Left hindlimb (tissue), 1 donor: Measurements from ENCODE around the gene UGGT2.
"Not testable (repeated sequence)": the region's sequence is repeated elsewhere in the genome, so short reads cannot be mapped to it uniquely, and the experiment has no call there.

Experiments used
- DNase-seq: peaks from one replicate; pipeline ENCODE4 v3.0.0-alpha.2; 2018

UGGT2 gene

GRCh38 chr13:95791084-95791722 lies 262.0 kb downstream of the UGGT2 start:
- DNase-seq = no peak

- not testable (repeated sequence) for DNase-seq
Observed at GRCh38 chr13:95789315-95789714, 263.9 kb downstream of the UGGT2 start.

- DNase-seq = no peak
Observed at GRCh38 chr13:95788100-95788463, 265.1 kb downstream of the UGGT2 start.

DNA sequence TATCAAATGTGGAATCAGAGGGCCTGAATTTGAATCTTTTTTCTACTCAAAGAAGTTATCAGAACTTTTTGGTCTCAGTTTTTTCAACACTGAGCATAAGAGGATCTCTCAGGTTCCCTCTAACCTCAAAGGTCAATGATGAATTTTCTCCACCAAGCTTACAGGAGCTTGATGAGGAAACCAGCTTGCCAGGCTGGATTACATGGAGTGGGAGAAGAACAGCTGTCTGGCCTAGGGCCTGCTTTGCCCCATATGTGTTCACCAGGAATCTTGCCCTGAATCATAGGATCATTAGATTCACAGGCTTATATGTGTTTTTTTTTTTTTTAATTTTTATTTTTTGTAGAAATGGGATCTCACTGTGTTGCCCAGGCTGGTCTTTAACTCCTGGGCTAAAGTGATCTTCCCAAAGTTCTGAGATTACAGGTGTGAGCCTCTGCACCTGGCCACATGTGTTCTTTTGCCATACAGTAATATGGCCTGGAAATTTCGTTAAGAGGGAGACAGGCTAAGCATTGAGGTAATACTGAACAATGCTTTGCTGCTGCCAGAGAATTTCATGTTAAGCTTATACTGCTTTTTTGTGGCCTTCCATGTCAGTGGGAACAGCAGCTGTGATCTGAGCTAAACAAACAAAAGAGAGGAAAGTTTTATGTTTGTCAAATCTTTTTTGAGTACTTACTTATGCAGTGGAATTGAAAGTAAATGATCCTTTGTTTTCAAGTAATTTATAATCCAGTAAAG lies 265.7 kb downstream of the UGGT2 start:
- DNase-seq = no peak

DNA sequence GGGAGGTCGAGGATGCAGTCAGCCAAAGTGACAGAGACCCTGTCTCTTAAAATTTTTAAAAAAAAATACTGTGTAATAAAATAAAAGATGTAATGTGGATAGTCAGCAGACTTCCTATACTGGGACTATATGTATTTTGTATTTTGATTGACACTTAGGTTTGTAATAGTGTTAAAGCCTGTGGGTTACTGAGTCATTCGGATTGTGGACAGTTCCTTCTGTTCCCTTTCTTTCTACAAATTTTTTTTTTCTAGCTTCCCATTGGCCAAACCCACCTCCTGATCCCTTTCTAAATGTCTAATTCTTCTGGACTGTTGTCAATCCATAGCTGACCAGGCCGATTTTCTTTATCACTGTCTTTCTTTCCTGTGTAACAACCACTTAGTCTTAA lies 268.3 kb downstream of the UGGT2 start:
- no peak for DNase-seq

- DNase-seq = no peak
Observed at GRCh38 chr13:95784161-95784899, 268.9 kb downstream of the UGGT2 start.

- no peak for DNase-seq
Observed at GRCh38 chr13:95783747-95784146, 269.5 kb downstream of the UGGT2 start.

- DNase-seq = not testable (repeated sequence)
Observed at GRCh38 chr13:95781940-95782339, 271.3 kb downstream of the UGGT2 start.

- DNase-seq = no peak
Observed at GRCh38 chr13:95781016-95781415, 272.2 kb downstream of the UGGT2 start.

GRCh38 chr13:95779522-95779921 lies 273.7 kb downstream of the UGGT2 start:
- no peak for DNase-seq

- no peak for DNase-seq
Observed at GRCh38 chr13:95771905-95772304, 281.3 kb downstream of the UGGT2 start.

- DNase-seq = no peak
Observed at GRCh38 chr13:95763601-95764000, 289.6 kb downstream of the UGGT2 start.

DNA sequence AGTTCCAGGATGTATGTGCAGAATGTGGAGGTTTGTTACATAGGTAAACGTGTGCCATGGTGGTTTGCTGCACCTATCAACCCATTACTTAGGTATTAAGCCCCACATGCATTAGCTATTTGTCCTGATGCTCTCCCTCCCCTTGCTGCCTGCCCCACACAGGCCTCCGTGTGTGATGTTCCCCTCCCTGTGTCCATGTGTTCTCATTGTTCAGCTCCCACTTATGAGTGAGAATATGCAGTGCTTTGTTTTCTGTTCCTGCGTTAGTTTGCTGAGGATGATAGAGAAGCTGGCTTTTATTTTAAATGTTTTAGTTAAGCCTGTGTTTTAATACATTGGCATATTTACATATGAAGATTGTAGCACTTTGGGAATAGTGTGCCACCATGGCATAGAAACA lies 290.6 kb downstream of the UGGT2 start:
- DNase-seq = not testable (repeated sequence)

DNA sequence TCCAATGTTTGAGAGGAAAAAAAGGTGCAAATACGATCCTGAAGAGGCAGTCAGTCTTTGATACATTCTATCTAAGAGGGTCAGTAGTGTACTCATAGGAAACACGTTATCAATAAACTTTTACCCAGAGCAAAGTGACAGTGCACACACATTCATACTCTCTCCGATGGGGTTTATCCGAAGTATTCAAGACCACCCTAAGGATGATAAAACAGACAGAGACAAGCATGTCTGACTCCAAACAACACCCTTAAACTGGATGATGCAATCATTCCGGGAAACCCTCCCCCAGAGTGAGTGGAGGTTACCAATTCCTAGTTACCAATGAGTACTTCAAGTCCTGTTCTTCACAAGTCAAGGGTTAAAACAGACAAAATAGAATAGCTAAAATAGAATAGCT lies 297.1 kb downstream of the UGGT2 start:
- DNase-seq = no peak

DNA sequence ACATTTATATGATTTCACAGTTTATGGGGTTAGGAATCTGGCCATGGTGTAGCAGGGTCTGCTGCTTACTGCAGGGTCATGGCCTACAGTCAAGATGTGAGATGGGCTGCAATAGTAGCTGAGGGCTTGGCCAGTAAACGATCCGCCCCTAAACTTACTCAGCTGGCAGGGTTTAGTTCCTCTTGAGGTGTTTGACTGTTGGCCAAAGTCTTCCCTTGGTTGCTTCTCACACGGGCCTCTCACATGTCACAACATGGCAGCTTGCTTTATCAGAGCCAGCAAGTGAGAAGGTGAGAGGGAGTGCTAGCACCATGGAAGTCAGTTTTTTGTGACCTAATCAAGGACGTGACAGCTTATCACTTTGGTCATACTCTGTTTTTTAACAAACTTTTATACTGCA lies 299.1 kb downstream of the UGGT2 start:
- DNase-seq = no peak

- DNase-seq = no peak
Observed at GRCh38 chr13:95752677-95753076, 300.5 kb downstream of the UGGT2 start.
